PC-9 (cell line): Measurements from ENCODE around the gene SPEF1.

ENCODE experiments used
- EZH2 ChIP-seq: fragments of 200-600 bp; sonication (generic); IDR thresholded peaks from 2 replicates; pipeline ENCODE4 v1.8.0; 2017; ENCODE audit warnings: antibody characterized with exemption, low read depth
- TF ChIP-seq, protein P1 (sequence below): fragments of 200-600 bp; sonication (generic); conservative IDR thresholded peaks from 2 replicates; pipeline ENCODE4 v1.6.1; 2017; ENCODE audit warnings: mixed run types, antibody characterized with exemption, mild to moderate bottlenecking, moderate library complexity

DNA sequence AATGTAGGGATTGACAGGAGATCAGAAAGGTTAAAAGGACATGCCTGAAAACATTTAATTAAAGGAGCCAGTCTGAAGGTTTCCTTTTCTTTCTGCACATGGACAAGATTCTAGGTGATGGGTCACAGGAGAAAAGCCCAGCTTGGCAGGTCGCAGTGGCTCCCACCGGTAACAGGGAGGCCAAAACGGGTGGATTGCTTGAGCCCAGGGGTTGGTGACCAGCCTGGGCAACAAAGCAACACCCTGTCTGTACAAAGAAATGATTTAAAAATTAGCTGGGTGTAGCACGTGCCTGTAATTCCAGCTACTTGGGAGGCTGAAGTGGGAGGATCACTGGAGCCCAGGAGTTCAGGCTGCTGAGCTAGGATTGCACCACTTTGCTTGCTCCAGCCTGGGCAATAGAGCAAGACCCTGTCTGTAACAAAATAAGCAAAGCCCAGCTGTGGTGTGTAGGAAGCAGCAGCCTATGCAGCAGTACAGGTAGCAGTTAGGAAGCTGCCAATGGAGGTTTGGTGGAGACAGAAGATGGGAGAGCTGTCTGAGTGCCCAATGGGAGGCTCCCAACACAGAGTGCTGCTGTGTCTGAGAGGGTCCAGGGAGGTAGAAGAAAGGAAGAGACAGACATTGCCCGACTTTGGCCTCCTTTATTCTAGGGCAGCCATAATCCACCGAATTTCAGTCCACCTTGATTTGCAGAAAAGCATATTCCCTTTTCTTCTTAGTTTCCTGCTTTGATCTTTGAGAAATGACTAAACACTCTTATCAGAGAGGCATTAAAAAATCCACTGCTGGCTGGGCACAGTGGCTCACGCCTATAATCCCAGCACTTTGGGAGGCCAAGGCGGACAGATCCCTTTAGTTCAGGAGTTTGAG is 32.0 kb upstream of the SPEF1 start:
- TF ChIP-seq, protein P1, sequence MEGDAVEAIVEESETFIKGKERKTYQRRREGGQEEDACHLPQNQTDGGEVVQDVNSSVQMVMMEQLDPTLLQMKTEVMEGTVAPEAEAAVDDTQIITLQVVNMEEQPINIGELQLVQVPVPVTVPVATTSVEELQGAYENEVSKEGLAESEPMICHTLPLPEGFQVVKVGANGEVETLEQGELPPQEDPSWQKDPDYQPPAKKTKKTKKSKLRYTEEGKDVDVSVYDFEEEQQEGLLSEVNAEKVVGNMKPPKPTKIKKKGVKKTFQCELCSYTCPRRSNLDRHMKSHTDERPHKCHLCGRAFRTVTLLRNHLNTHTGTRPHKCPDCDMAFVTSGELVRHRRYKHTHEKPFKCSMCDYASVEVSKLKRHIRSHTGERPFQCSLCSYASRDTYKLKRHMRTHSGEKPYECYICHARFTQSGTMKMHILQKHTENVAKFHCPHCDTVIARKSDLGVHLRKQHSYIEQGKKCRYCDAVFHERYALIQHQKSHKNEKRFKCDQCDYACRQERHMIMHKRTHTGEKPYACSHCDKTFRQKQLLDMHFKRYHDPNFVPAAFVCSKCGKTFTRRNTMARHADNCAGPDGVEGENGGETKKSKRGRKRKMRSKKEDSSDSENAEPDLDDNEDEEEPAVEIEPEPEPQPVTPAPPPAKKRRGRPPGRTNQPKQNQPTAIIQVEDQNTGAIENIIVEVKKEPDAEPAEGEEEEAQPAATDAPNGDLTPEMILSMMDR: no peak
- TF ChIP-seq EZH2: no peak
